Measurements from ENCODE around the gene NDUFAF5. TPM values are rescaled to one million over a fixed set of nuclear protein-coding genes. Genes with fewer than 3 reads are reported as not detected.

The NDUFAF5 gene
- total RNA-seq, 6 experiments from 2014 or later = 15.3 to 21.9 (median 18.0) TPM

- Mint-ChIP-seq H3K4me3 (no peak overlapping the region), H3K36me3 (ENCODE audit: low read depth) (peaks cover 27% of the 10 kb centered on the region), H3K27ac (no peak overlapping the region), H3K27me3 (ENCODE audit: insufficient read depth) (no peaks in the 10 kb centered on the region; the same call in 1 of the 2 replicates), H3K4me1 (ENCODE audit: low read depth) (peaks cover 17% of the 10 kb centered on the region), H3K9me3 (no peaks in the 10 kb centered on the region)
- no peak for TF ChIP-seq CTCF (IDR thresholded peaks at IDR 0.05)
- DNase-seq = no peak
Measured at GRCh38 chr20:13790708-13791107, 5.9 kb downstream of the NDUFAF5 start.

DNA sequence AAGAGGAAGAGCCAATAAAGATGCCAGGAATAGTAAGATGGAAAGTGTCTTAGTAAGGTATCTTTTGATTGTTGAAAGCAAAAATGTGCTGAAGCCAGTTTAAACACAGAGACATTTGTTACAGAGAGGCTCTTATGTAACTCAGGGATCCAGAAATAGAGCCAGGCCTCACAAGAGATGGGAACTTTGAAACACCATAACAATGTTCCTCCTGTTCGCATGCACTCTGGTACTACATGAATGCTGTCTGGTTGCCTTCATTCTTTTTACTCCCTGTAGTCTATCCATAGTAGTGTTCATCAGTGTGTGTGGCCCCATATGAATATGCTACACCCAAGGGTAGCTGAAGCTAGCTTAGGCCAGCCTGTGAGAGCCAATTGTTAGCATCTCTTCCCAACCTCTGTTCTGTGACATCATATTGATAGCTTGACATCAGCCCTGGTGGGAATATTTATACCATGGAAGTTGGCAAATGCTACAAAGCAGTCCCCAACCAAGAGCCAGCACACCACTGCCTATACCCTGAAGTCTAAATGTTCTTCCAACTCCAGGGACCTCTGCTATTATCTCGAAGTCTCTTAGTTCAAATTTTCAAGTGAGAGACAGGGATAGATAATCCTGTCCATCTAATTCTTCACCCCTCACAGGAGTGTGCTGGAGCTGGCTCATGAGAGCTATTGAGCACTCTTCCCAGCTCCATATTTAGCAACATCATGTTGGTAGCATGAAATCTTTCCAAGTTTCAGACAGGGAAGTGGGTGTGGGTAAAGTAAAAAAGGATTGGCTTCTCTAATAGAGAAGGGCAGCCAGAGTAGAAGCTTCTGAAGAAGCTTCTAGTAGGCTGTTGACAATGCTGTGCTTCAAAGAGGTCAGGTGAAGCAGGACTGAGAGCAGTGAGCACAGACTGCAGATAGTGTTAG lies 7.0 kb downstream of the NDUFAF5 start:
- Mint-ChIP-seq H3K4me3 (no peak overlapping the region), H3K36me3 (ENCODE audit: low read depth) (peaks cover 35% of the 10 kb centered on the region), H3K27ac (no peak overlapping the region), H3K27me3 (ENCODE audit: insufficient read depth) (no peaks in the 10 kb centered on the region; the same call in 1 of the 2 replicates), H3K9me3 (no peaks in the 10 kb centered on the region), H3K4me1 (ENCODE audit: low read depth) (peaks cover 6% of the 10 kb centered on the region)
- DNase-seq = no peak
- TF ChIP-seq CTCF (IDR thresholded peaks at IDR 0.05) = no peak

GRCh38 chr20:13793001-13793400 lies 8.2 kb downstream of the NDUFAF5 start:
- no peak for TF ChIP-seq CTCF (IDR thresholded peaks at IDR 0.05)
- Mint-ChIP-seq H3K4me1 (ENCODE audit: low read depth) (no peaks in the 10 kb centered on the region), H3K4me3 (no peak overlapping the region), H3K9me3 (no peaks in the 10 kb centered on the region), H3K27ac (no peak overlapping the region), H3K36me3 (ENCODE audit: low read depth) (peaks cover 39% of the 10 kb centered on the region), H3K27me3 (ENCODE audit: insufficient read depth) (no peaks in the 10 kb centered on the region; the same call in 1 of the 2 replicates)
- DNase-seq = no peak

DNA sequence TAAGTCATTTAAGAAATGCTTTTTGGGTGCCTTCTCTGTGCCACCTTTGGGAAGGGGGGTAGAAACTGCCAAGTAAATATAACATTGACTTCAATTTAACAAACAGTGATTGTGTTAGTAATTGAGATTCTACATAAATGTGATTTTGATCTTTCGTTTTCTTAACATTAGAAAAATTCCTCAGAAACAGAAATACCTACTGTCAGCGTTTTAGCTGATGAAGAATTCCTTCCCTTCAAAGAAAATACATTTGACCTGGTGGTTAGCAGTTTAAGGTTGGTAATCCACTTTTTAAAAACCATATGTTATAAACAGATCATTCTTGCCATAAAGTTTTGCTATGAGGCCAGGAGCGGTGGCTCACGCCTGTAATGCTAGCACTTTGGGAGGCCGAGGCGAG lies 9.8 kb downstream of the NDUFAF5 start:
- Mint-ChIP-seq H3K9me3 (no peaks in the 10 kb centered on the region), H3K36me3 (ENCODE audit: low read depth) (peaks cover 37% of the 10 kb centered on the region), H3K27me3 (ENCODE audit: insufficient read depth) (no peaks in the 10 kb centered on the region; the same call in 1 of the 2 replicates), H3K27ac (no peak overlapping the region), H3K4me1 (ENCODE audit: low read depth) (peaks cover 1% of the 10 kb centered on the region; the same call in 1 of the 2 replicates), H3K4me3 (no peak overlapping the region)
- TF ChIP-seq CTCF (IDR thresholded peaks at IDR 0.05) = no peak
- no peak for DNase-seq

DNA sequence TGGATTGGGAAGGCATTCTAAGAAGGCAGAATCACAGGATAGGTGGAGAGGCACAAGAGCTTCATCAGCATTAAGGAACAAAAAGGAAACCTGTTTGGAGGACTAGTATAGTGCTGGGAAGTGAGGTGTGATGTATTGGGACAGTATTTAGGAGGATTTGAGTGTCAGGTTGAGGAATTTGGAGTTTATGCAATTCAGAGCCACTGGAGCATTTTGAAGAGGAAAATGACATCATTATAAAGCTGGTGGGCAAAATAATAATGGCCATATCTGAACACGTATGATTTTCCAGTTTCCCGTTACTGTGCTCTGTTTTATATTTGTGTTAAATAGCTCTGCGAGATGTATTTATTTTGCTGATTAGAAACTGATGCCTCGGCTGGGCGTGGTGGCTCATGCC lies 14.2 kb downstream of the NDUFAF5 start:
- H3K36me3 Mint-ChIP-seq (ENCODE audit: low read depth) = peaks cover 23% of the 10 kb centered on the region
- no peak overlapping the region for H3K4me3 Mint-ChIP-seq
- DNase-seq = no peak
- TF ChIP-seq CTCF (IDR thresholded peaks at IDR 0.05) = no peak
- H3K27ac Mint-ChIP-seq = no peak overlapping the region
- H3K4me1 Mint-ChIP-seq (ENCODE audit: low read depth) = peaks cover 15% of the 10 kb centered on the region
- no peaks in the 10 kb centered on the region for H3K9me3 Mint-ChIP-seq
- H3K27me3 Mint-ChIP-seq (ENCODE audit: insufficient read depth) = no peaks in the 10 kb centered on the region

All from HFFc6 (cell line).